Natural killer cell (primary cell): ENCODE results near the gene ANKRD63. TPM values are rescaled to one million over a fixed set of nuclear protein-coding genes. Genes with fewer than 3 reads are reported as not detected.

Experiments
- ATAC-seq, 3 donors: fragments of 150-1000 bp in 2 of 3; fragments of 200-7000 bp in 1 of 3; cut with Tn5 transposase; 1 replicate in 1 of 3; 2 replicates in 2 of 3; pipeline ENCODE4 v1.10.0; 2021; ENCODE audit warnings: mild to moderate bottlenecking in 2 of 3, moderate library complexity in 2 of 3
- DNase-seq, 2 donors: peaks; one replicate each; pipeline versions ENCODE4 v3.0.0 to v3.0.0-alpha.2; 2013 to 2021; ENCODE audit warnings: mixed read lengths in 1 of 2
- H3K27ac ChIP-seq: one replicate; pipeline ENCODE4 v1.5.1; 2013; ENCODE audit warnings: mild to moderate bottlenecking, low read length
- H3K27me3 ChIP-seq: one replicate; pipeline ENCODE4 v1.6.1; 2013; ENCODE audit warnings: low read length; ENCODE audit not compliant: control insufficient read depth, insufficient read depth
- H3K36me3 ChIP-seq: one replicate; pipeline ENCODE4 v1.6.1; 2013; ENCODE audit warnings: low read length; ENCODE audit not compliant: control insufficient read depth, insufficient read depth
- H3K4me1 ChIP-seq: one replicate; pipeline ENCODE4 v1.6.1; 2013; ENCODE audit warnings: low read length; ENCODE audit not compliant: control insufficient read depth, insufficient read depth
- H3K4me3 ChIP-seq: one replicate; pipeline ENCODE4 v1.5.1; 2013; ENCODE audit warnings: low read length
- H3K9me3 ChIP-seq: one replicate; pipeline ENCODE4 v1.6.1; 2013; ENCODE audit warnings: low read length; ENCODE audit not compliant: control insufficient read depth, insufficient read depth
- H3K27ac Mint-ChIP-seq, 2 donors: one replicate each; pipeline ENCODE4 v1.8.0; 2022; ENCODE audit warnings: mild to moderate bottlenecking in 2 of 2, mixed read lengths in 2 of 2, moderate library complexity in 1 of 2
- H3K27me3 Mint-ChIP-seq, 2 donors: one replicate each; pipeline ENCODE4 v1.8.0; 2022; ENCODE audit warnings: low read depth in 2 of 2, mixed read lengths in 2 of 2
- H3K36me3 Mint-ChIP-seq: one replicate; pipeline ENCODE4 v1.8.0; 2022; ENCODE audit warnings: mixed read lengths
- H3K4me1 Mint-ChIP-seq, 2 donors: one replicate each; pipeline ENCODE4 v1.8.0; 2022; ENCODE audit warnings: mixed read lengths in 2 of 2
- H3K4me3 Mint-ChIP-seq: one replicate; pipeline ENCODE4 v1.8.0; 2022; ENCODE audit warnings: mild to moderate bottlenecking, moderate library complexity, mixed read lengths
- H3K9me3 Mint-ChIP-seq, 2 donors: one replicate each; pipeline ENCODE4 v1.8.0; 2022; ENCODE audit warnings: mixed read lengths in 2 of 2
- CTCF ChIP-seq: fragments of 200-600 bp; IDR thresholded peaks from one replicate; pipeline ENCODE4 v1.8.0; 2022; ENCODE audit warnings: antibody characterized with exemption
- WGBS: methylation state at CpG from one replicate; pipeline ENCODE4 v1.1.7; 2013; ENCODE audit warnings: missing lambda C conversion rate; ENCODE audit not compliant: insufficient coverage; 5-methylcytosine and 5-hydroxymethylcytosine counted together
- intact Hi-C: fragments of 100-400 bp; cut with micrococcal nuclease; formaldehyde crosslinking; loops from one replicate; pipeline ENCODE4 v1.14.2; 2022
- total RNA-seq, 4 donors: library from RNA; stranded (reverse); fragments of 120-200 nt in 1 of 4; gene quantifications; one replicate each; pipeline versions ENCODE4 v1.2.3 to v1.2.4, GENCODE V29; 2013 to 2022

ANKRD63 gene
- total RNA-seq, 3 donors from 2014 or later (not counting 1 experiment from before 2014, with no cell fraction given), result not detected

- 81% methylated on average over 20 of the region's 20 CpGs for WGBS
- H3K9me3 ChIP-seq, result no peaks in the 10 kb centered on the region
- DNase-seq (no peak), ATAC-seq (no peak)
- peaks cover 0 to 5% of the 10 kb centered on the region in 2 donors for H3K4me1 Mint-ChIP-seq
- H3K36me3 ChIP-seq, result no peaks in the 10 kb centered on the region
- intact Hi-C loops, result loop anchor here (5.0 kb wide), 2 partner anchors 35 to 585 kb away; partner anchors contain the start of gene PAK6
- peaks cover 0 to 2% of the 10 kb centered on the region in 2 donors for H3K27me3 Mint-ChIP-seq
- no peak overlapping the region for H3K4me3 ChIP-seq
- no peaks in the 10 kb centered on the region for H3K36me3 Mint-ChIP-seq
- peaks cover 11% of the 10 kb centered on the region for H3K4me1 ChIP-seq
- H3K27ac Mint-ChIP-seq, result no peak overlapping the region
- H3K9me3 Mint-ChIP-seq, result no peaks in the 10 kb centered on the region
- no peak overlapping the region for H3K27ac ChIP-seq
- H3K4me3 Mint-ChIP-seq, result no peak overlapping the region
- H3K27me3 ChIP-seq, result no peaks in the 10 kb centered on the region
- TF ChIP-seq CTCF, result no peak
Observed at GRCh38 chr15:40272485-40273056, 10.3 kb downstream of the ANKRD63 start.

GRCh38 chr15:40271685-40272484, 11.0 kb downstream of the ANKRD63 start:
- TF ChIP-seq CTCF, result no peak
- WGBS, result 90% methylated on average over 25 of the region's 25 CpGs
- H3K27me3 Mint-ChIP-seq, result peaks cover 0 to 2% of the 10 kb centered on the region in 2 donors
- intact Hi-C loops, result loop anchor here (5.0 kb wide), 2 partner anchors 35 to 585 kb away; partner anchors contain the start of gene PAK6
- Histone ChIP-seq H3K27ac (no peak overlapping the region), H3K4me3 (no peak overlapping the region), H3K27me3 (no peaks in the 10 kb centered on the region), H3K4me1 (peaks cover 8% of the 10 kb centered on the region), H3K9me3 (no peaks in the 10 kb centered on the region), H3K36me3 (no peaks in the 10 kb centered on the region)
- no peak overlapping the region for H3K4me3 Mint-ChIP-seq
- DNase-seq, result no peak
- no peaks in the 10 kb centered on the region for H3K36me3 Mint-ChIP-seq
- H3K4me1 Mint-ChIP-seq, result peaks cover 0 to 5% of the 10 kb centered on the region in 2 donors
- H3K27ac Mint-ChIP-seq, result no peak overlapping the region
- no peaks in the 10 kb centered on the region for H3K9me3 Mint-ChIP-seq
- ATAC-seq, result no peak

- intact Hi-C loops, result loop anchor here (5.0 kb wide), 2 partner anchors 33 to 583 kb away; partner anchors contain the start of gene PAK6
- Mint-ChIP-seq H3K4me1 (peaks cover 0 to 5% of the 10 kb centered on the region in 2 donors), H3K9me3 (no peaks in the 10 kb centered on the region), H3K27me3 (no peaks in the 10 kb centered on the region), H3K4me3 (no peak overlapping the region), H3K27ac (no peak overlapping the region), H3K36me3 (no peaks in the 10 kb centered on the region)
- no peaks in the 10 kb centered on the region for H3K36me3 ChIP-seq
- 80% methylated on average over 11 of the region's 11 CpGs for WGBS
- no peaks in the 10 kb centered on the region for H3K9me3 ChIP-seq
- H3K27me3 ChIP-seq, result no peaks in the 10 kb centered on the region
- no peak for TF ChIP-seq CTCF
- no peak overlapping the region for H3K27ac ChIP-seq
- ATAC-seq (no peak), DNase-seq (no peak)
- peaks cover 3% of the 10 kb centered on the region for H3K4me1 ChIP-seq
- H3K4me3 ChIP-seq, result no peak overlapping the region
Observed at GRCh38 chr15:40270246-40270995, 12.4 kb downstream of the ANKRD63 start.
